ENCODE measurements around the gene PACS1. TPM values are rescaled to one million over a fixed set of nuclear protein-coding genes. Genes with fewer than 3 reads are reported as not detected.
A peak's percentile ranks its signal among the peaks of the same experiment; 100 is the strongest.

PACS1 gene
- total and polyA plus RNA-seq, 2 donors (not counting 1 experiment from before 2014, with no cell fraction given): 25.9 to 28.5 TPM

GRCh38 chr11:66267039-66267378 is 196.9 kb downstream of the PACS1 start:
- Histone ChIP-seq H3K27ac (ENCODE audit: insufficient read depth, low read length) (peak overlapping the region; percentile 57), H3K4me2 (ENCODE audit: extremely low read depth, insufficient read depth, low read length) (peak overlapping the region; percentile 49), H3K36me3 (ENCODE audit: control insufficient read depth, insufficient read depth, low read length) (peaks cover 25% of the 10 kb centered on the region), H3K27me3 (ENCODE audit: control insufficient read depth, insufficient read depth, low read length) (no peaks in the 10 kb centered on the region), H3K9ac (ENCODE audit: insufficient read depth, low read length) (peak overlapping the region; percentile 9), H2AFZ (ENCODE audit: low read length) (no peak overlapping the region), H3K4me1 (ENCODE audit: control insufficient read depth, extremely low read depth, insufficient read depth, low read length) (peaks cover 4% of the 10 kb centered on the region), H3K4me3 (replicated peaks in 1 of 4; ENCODE audit: control extremely low read depth in 1 of 4, insufficient read depth in 1 of 4, low read depth in 3 of 4, low read length in 4 of 4) (peak overlapping the region; percentile 33 to 100 (median 70)), H3K79me2 (ENCODE audit: control insufficient read depth, insufficient read depth, low read length) (peaks cover 30% of the 10 kb centered on the region), H3K9me3 (ENCODE audit: control insufficient read depth, insufficient read depth, low read depth, low read length) (no peaks in the 10 kb centered on the region), H4K20me1 (ENCODE audit: control insufficient read depth, extremely low read depth, insufficient read depth, low read length) (no peaks in the 10 kb centered on the region)
- no peak for DNase-seq (ENCODE audit: low read depth in 2 of 2)
- no peak for TF ChIP-seq EZH2 (IDR thresholded peaks at IDR 0.05; ENCODE audit: low read length, missing control alignments)
- TF ChIP-seq CTCF (conservative IDR thresholded peaks at IDR 0.05 in 1 of 2, IDR thresholded peaks at IDR 0.05 in 1 of 2; ENCODE audit: low read depth in 1 of 2, low read length in 2 of 2): no peak

DNA sequence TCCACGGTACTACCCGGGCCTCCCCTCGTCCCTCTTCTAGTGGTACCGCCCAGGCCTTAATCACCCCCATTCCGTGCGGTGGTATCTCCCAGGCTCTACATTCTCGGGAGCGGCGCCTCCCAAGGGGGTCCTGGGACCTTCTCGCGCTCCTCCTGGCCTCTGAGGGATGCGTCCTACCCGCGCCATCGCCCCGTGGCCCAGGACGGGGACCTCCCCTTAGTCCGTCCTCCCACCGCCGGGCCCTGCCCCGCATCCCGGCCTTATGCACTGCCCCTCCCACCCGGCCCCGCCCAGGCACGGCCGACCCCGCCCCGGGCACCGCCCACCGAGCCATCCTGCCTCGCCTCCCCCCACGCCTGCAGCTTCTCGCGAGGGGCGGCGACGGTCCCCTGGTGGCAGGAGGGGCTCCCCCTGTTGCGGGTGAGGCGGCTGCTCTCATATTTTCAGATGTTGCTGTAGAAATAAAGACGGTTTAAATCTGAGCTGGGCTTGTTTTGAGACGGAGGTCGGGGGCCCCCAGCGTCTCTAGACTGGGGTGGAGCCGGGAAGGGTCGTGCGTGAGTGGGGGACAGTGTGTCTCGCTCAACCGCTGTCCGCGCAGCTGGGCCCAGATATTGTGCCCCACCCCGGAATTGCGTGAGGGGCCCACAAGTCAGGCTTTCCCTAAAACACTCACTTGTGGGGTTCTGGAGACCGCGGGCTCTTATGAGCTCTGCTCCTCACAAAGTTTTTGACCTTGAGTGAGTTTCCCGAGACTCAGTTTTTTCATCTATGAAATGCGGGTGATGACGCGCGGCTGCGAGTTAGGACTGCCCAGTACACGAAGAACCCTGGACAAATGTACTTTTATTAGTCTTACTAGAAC is 197.5 kb downstream of the PACS1 start:
- Histone ChIP-seq H3K36me3 (ENCODE audit: control insufficient read depth, insufficient read depth, low read length) (peaks cover 27% of the 10 kb centered on the region), H3K79me2 (ENCODE audit: control insufficient read depth, insufficient read depth, low read length) (peaks cover 30% of the 10 kb centered on the region), H3K4me1 (ENCODE audit: control insufficient read depth, extremely low read depth, insufficient read depth, low read length) (peaks cover 4% of the 10 kb centered on the region), H3K4me3 (replicated peaks in 1 of 4; ENCODE audit: control extremely low read depth in 1 of 4, insufficient read depth in 1 of 4, low read depth in 3 of 4, low read length in 4 of 4) (peak overlapping the region; percentile 42 to 100 (median 90)), H3K27me3 (ENCODE audit: control insufficient read depth, insufficient read depth, low read length) (no peaks in the 10 kb centered on the region), H3K9ac (ENCODE audit: insufficient read depth, low read length) (peak overlapping the region; percentile 97), H3K9me3 (ENCODE audit: control insufficient read depth, insufficient read depth, low read depth, low read length) (no peaks in the 10 kb centered on the region), H2AFZ (ENCODE audit: low read length) (peak overlapping the region; percentile 73), H3K27ac (ENCODE audit: insufficient read depth, low read length) (peak overlapping the region; percentile 84), H4K20me1 (ENCODE audit: control insufficient read depth, extremely low read depth, insufficient read depth, low read length) (no peaks in the 10 kb centered on the region), H3K4me2 (ENCODE audit: extremely low read depth, insufficient read depth, low read length) (peak overlapping the region; percentile 85)
- DNase-seq (ENCODE audit: low read depth in 2 of 2): peak; percentile 83 to 88
- TF ChIP-seq EZH2 (IDR thresholded peaks at IDR 0.05; ENCODE audit: low read length, missing control alignments): no peak
- no peak for TF ChIP-seq CTCF (conservative IDR thresholded peaks at IDR 0.05 in 1 of 2, IDR thresholded peaks at IDR 0.05 in 1 of 2; ENCODE audit: low read depth in 1 of 2, low read length in 2 of 2)

DNA sequence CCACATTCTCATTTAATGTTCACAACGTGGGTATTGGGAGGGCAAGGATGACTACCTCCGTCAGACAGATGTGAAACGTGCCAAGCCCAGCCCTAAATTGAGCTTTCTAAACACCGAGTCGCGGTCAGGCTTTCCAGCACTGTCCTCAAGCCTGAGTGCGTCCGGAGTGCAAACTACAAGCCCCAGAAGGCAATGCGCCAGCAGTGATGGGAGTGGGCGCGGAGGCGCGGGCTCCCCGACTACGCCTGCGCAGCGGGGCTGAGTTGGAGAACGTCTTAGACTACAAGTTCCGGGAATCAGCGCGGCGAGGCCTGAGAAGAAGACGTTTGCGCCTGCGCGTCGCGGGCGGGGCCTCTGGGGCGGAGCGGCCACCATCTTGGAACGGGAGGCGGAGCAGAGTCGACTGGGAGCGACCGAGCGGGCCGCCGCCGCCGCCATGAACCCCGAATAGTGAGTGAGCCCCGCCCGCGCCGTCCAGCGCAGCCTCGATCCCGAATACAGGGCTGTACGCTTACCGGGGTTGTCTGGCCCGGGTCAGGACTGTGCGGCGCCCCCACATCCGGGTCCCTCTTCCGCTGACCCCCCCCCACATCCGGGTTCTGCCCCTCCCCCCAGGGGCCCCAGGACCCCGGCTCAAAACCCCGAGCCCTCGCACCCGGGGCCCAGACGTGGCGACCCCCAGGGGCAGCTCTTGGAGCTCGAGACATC is 198.3 kb downstream of the PACS1 start, which contains the start of gene RAB1B:
Gene RAB1B (plus strand): TSS at position 396 of the 708 bp plus-strand sequence. CDS start 41 bp downstream, at position 437.
- Histone ChIP-seq H3K36me3 (ENCODE audit: control insufficient read depth, insufficient read depth, low read length) (peaks cover 32% of the 10 kb centered on the region), H3K4me1 (ENCODE audit: control insufficient read depth, extremely low read depth, insufficient read depth, low read length) (peaks cover 4% of the 10 kb centered on the region), H3K27me3 (ENCODE audit: control insufficient read depth, insufficient read depth, low read length) (no peaks in the 10 kb centered on the region), H3K79me2 (ENCODE audit: control insufficient read depth, insufficient read depth, low read length) (peaks cover 30% of the 10 kb centered on the region), H3K9ac (ENCODE audit: insufficient read depth, low read length) (peak within 1 kb of the TSS; percentile 97), H3K9me3 (ENCODE audit: control insufficient read depth, insufficient read depth, low read depth, low read length) (no peaks in the 10 kb centered on the region), H3K27ac (ENCODE audit: insufficient read depth, low read length) (peak within 1 kb of the TSS; percentile 84), H2AFZ (ENCODE audit: low read length) (peak within 1 kb of the TSS; percentile 73), H3K4me3 (replicated peaks in 1 of 4; ENCODE audit: control extremely low read depth in 1 of 4, insufficient read depth in 1 of 4, low read depth in 3 of 4, low read length in 4 of 4) (peak within 1 kb of the TSS; percentile 94 to 100 (median 96)), H3K4me2 (ENCODE audit: extremely low read depth, insufficient read depth, low read length) (peak within 1 kb of the TSS; percentile 85), H4K20me1 (ENCODE audit: control insufficient read depth, extremely low read depth, insufficient read depth, low read length) (no peaks in the 10 kb centered on the region)
- DNase-seq (ENCODE audit: low read depth in 2 of 2): peak; percentile 96 to 99
- TF ChIP-seq CTCF (conservative IDR thresholded peaks at IDR 0.05 in 1 of 2, IDR thresholded peaks at IDR 0.05 in 1 of 2; ENCODE audit: low read depth in 1 of 2, low read length in 2 of 2): no peak
- no peak for TF ChIP-seq EZH2 (IDR thresholded peaks at IDR 0.05; ENCODE audit: low read length, missing control alignments)

Measured in fibroblast of lung (primary cell).